ENCODE data around the gene BCL2L14.

- TF ChIP-seq CTCF (IDR thresholded peaks at IDR 0.05) (no peak), POLR2A (IDR thresholded peaks at IDR 0.05) (no peak)
Measured at GRCh38 chr12:12039897-12040296, 30.8 kb upstream of the BCL2L14 start.

All from thyroid gland (tissue), 4 donors.